H1 (cell line): Measurements from ENCODE around the gene TOR1AIP1.

Experiments
- BACH1 ChIP-seq: IDR thresholded peaks from 2 replicates; pipeline ENCODE4 v1.6.1; 2012; ENCODE audit warnings: low read length, improper control_type of control experiment
- CHD2 ChIP-seq: IDR thresholded peaks from 2 replicates; pipeline ENCODE4 v1.6.1; 2012; ENCODE audit warnings: low read length, improper control_type of control experiment
- CREB1 ChIP-seq: IDR thresholded peaks from 2 replicates; pipeline ENCODE4 v1.6.1; 2012; ENCODE audit warnings: inconsistent platforms
- EP300 ChIP-seq, 2 experiments: IDR thresholded peaks; 1 replicate in 1 of 2; 2 replicates in 1 of 2; pipeline ENCODE4 v1.6.1; 2011 to 2012; ENCODE audit warnings: low read depth in 2 of 2, low read length in 2 of 2, mild to moderate bottlenecking in 2 of 2, borderline replicate concordance in 1 of 2, inconsistent platforms in 1 of 2, moderate library complexity in 1 of 2
- EZH2 ChIP-seq: fragments of 200-600 bp; sonication (generic); IDR thresholded peaks from 2 replicates; pipeline ENCODE4 v1.7.1; 2012; ENCODE audit warnings: low read depth, mild to moderate bottlenecking, moderate library complexity, low read length, inconsistent platforms; ENCODE audit not compliant: severe bottlenecking
- MAFK ChIP-seq: IDR thresholded peaks from 2 replicates; pipeline ENCODE4 v1.6.1; 2012; ENCODE audit warnings: low read depth, mild to moderate bottlenecking, improper control_type of control experiment, low read length
- POLR2A ChIP-seq, 2 experiments: IDR thresholded peaks; 1 replicate in 1 of 2; 2 replicates in 1 of 2; pipeline ENCODE4 v1.6.1; 2011; ENCODE audit warnings: low read depth in 2 of 2, low read length in 2 of 2, mild to moderate bottlenecking in 2 of 2; ENCODE audit errors: control extremely low read depth in 1 of 2
- POLR2AphosphoS5 ChIP-seq: IDR thresholded peaks from 2 replicates; pipeline ENCODE4 v1.6.1; 2011; ENCODE audit warnings: low read depth, low read length
- RFX5 ChIP-seq: IDR thresholded peaks from 2 replicates; pipeline ENCODE4 v1.6.1; 2011; ENCODE audit warnings: low read depth, low read length, improper control_type of control experiment, borderline replicate concordance
- SP2 ChIP-seq: IDR thresholded peaks from 2 replicates; pipeline ENCODE4 v1.6.1; 2012; ENCODE audit warnings: mild to moderate bottlenecking, low read length, inconsistent platforms
- SUZ12 ChIP-seq: fragments of 200-600 bp; sonication (generic); IDR thresholded peaks from 2 replicates; pipeline ENCODE4 v1.6.1; 2012; ENCODE audit warnings: mild to moderate bottlenecking, inconsistent platforms, low read length, moderate library complexity, mixed read lengths
- USF2 ChIP-seq: IDR thresholded peaks from 2 replicates; pipeline ENCODE4 v1.6.1; 2011; ENCODE audit warnings: low read length, improper control_type of control experiment
- TF ChIP-seq, protein P1 (sequence below), 3 experiments: IDR thresholded peaks; 1 replicate in 2 of 3; 2 replicates in 1 of 3; pipeline versions ENCODE4 v1.5.1 to v1.6.1; 2011; ENCODE audit warnings: low read length in 3 of 3, mild to moderate bottlenecking in 3 of 3, inconsistent platforms in 2 of 3, low read depth in 1 of 3, moderate library complexity in 1 of 3; ENCODE audit not compliant: insufficient read depth in 1 of 3; ENCODE audit errors: control extremely low read depth in 1 of 3
- TF ChIP-seq, protein P2 (sequence below): IDR thresholded peaks from 2 replicates; pipeline ENCODE4 v1.6.1; 2012; ENCODE audit warnings: inconsistent platforms

- TF ChIP-seq BACH1, result no peak
- peak; percentile 65 to 92 for TF ChIP-seq POLR2A (IDR thresholded peaks at IDR 0.05; ENCODE audit: control extremely low read depth in 1 of 2, low read depth in 2 of 2, low read length in 2 of 2)
- TF ChIP-seq EP300 (IDR thresholded peaks at IDR 0.05; ENCODE audit: borderline replicate concordance in 1 of 2, low read depth in 2 of 2, low read length in 2 of 2), result peak in 1 of 2 experiments; percentile 37; a peak in 1 of 3 replicates
- TF ChIP-seq EZH2, result no peak
- peak; percentile 90 for TF ChIP-seq CREB1
- TF ChIP-seq, protein P1, sequence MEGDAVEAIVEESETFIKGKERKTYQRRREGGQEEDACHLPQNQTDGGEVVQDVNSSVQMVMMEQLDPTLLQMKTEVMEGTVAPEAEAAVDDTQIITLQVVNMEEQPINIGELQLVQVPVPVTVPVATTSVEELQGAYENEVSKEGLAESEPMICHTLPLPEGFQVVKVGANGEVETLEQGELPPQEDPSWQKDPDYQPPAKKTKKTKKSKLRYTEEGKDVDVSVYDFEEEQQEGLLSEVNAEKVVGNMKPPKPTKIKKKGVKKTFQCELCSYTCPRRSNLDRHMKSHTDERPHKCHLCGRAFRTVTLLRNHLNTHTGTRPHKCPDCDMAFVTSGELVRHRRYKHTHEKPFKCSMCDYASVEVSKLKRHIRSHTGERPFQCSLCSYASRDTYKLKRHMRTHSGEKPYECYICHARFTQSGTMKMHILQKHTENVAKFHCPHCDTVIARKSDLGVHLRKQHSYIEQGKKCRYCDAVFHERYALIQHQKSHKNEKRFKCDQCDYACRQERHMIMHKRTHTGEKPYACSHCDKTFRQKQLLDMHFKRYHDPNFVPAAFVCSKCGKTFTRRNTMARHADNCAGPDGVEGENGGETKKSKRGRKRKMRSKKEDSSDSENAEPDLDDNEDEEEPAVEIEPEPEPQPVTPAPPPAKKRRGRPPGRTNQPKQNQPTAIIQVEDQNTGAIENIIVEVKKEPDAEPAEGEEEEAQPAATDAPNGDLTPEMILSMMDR (IDR thresholded peaks at IDR 0.05; ENCODE audit: control extremely low read depth in 1 of 3, insufficient read depth in 1 of 3, low read depth in 1 of 3, low read length in 3 of 3), result no peak
- peak; percentile 73; the same call in 1 of the 2 replicates for TF ChIP-seq POLR2AphosphoS5
- TF ChIP-seq USF2, result no peak
- TF ChIP-seq MAFK, result no peak
- TF ChIP-seq RFX5, result no peak
- TF ChIP-seq SP2, result no peak
- no peak for TF ChIP-seq SUZ12
- TF ChIP-seq, protein P2, sequence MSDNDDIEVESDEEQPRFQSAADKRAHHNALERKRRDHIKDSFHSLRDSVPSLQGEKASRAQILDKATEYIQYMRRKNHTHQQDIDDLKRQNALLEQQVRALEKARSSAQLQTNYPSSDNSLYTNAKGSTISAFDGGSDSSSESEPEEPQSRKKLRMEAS, result peak; percentile 59; the same call in 1 of the 2 replicates
- peak; percentile 98 for TF ChIP-seq CHD2
Observed at GRCh38 chr1:179954493-179955286, 72.6 kb downstream of the TOR1AIP1 start, which contains the start of gene CEP350.
